ENCODE measurements around the gene PTPRC. TPM values are rescaled to one million over a fixed set of nuclear protein-coding genes. Genes with fewer than 3 reads are reported as not detected.

Gene PTPRC
- total and polyA plus RNA-seq, 2 experiments from 2014 or later: 0.66 to 0.86 TPM

DNA sequence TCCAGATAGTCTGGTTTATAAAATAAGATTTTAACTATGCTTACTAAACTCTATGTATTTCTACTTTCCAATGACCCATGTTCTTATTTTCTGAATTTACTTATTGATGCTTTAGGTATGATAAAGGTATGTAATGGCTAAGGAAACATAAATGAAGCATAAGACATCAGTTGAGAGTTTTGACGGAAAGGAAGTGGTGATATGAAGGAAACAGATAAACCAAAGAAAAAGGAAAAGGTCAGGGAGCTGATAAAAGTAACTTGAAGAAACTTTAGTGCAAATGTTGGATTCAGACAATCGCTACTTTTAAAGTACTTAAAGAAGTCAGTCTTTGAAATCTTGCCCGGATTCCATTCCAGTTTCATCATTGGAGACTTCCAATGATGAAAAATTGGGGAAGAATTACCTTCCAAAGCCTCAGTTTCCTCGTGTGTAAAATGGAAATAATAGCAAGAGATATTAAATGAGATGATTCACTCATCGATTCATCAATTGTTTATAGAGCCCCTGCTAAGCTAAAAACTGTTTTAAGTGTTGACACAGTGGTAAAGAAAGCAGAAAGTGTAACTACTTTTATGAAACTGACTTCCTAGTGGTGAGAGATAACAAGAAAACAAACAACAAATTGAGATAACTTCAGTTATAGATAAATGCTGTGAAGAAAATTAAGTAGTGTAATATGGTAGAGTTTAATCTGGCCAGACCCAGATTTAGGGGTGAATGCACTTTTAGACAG lies 10.6 kb downstream of the PTPRC start:
- no peaks in the 10 kb centered on the region for H4K20me1 ChIP-seq (ENCODE audit: insufficient read depth)
- no peak for TF ChIP-seq EZH2phosphoT487 (IDR thresholded peaks at IDR 0.05; ENCODE audit: insufficient read depth, low read depth)
- TF ChIP-seq EZH2 (IDR thresholded peaks at IDR 0.05; ENCODE audit: insufficient read depth, poor library complexity, severe bottlenecking): no peak
- 0 out of 2 replicates have a peak, but pooled peaks cover 5% of the 10 kb centered on the region for H3K36me3 ChIP-seq (ENCODE audit: low read depth)
- H3K9me3 ChIP-seq (ENCODE audit: low read depth): no peaks in the 10 kb centered on the region
- DNase-seq: no peak
- no peak overlapping the region for H2AFZ ChIP-seq
- no peak overlapping the region for H3K27ac ChIP-seq
- H3K79me2 ChIP-seq (ENCODE audit: insufficient read depth): no peaks in the 10 kb centered on the region
- no peaks in the 10 kb centered on the region for H3K27me3 ChIP-seq (replicated peaks; ENCODE audit: insufficient read depth)
- 80 to 82% methylated on average over 5 of the region's 5 CpGs for WGBS, 2 experiments (ENCODE audit: low coverage in 1 of 2, low lambda C conversion rate in 2 of 2, missing lambda C conversion rate in 2 of 2)
- in situ Hi-C loops (cut with MboI): no loop called here
- H3K4me3 ChIP-seq: no peak overlapping the region
- H3K4me1 ChIP-seq (ENCODE audit: insufficient read depth): peaks cover 3% of the 10 kb centered on the region; the same call in 1 of the 2 replicates
- no peak overlapping the region for H3K4me2 ChIP-seq (ENCODE audit: unreplicated experiment)
- H3K9me2 ChIP-seq (ENCODE audit: insufficient read depth): no peaks in the 10 kb centered on the region
- no peaks in the 10 kb centered on the region for H3F3A ChIP-seq (ENCODE audit: insufficient read depth)
- no peak overlapping the region for H3K9ac ChIP-seq

GRCh38 chr1:198649968-198650338 lies 11.1 kb downstream of the PTPRC start:
- Histone ChIP-seq H3K4me3 (no peak overlapping the region), H3K79me2 (ENCODE audit: insufficient read depth) (no peaks in the 10 kb centered on the region), H3K4me1 (ENCODE audit: insufficient read depth) (peaks cover 9% of the 10 kb centered on the region), H3K27ac (no peak overlapping the region), H3K9ac (no peak overlapping the region), H3K9me2 (ENCODE audit: insufficient read depth) (no peaks in the 10 kb centered on the region), H3F3A (ENCODE audit: insufficient read depth) (peaks cover 2% of the 10 kb centered on the region; the same call in 1 of the 2 replicates), H2AFZ (no peak overlapping the region), H3K27me3 (replicated peaks; ENCODE audit: insufficient read depth) (no peaks in the 10 kb centered on the region), H3K36me3 (ENCODE audit: low read depth) (0 out of 2 replicates have a peak, but pooled peaks cover 5% of the 10 kb centered on the region), H3K4me2 (ENCODE audit: unreplicated experiment) (no peak overlapping the region), H3K9me3 (ENCODE audit: low read depth) (no peaks in the 10 kb centered on the region), H4K20me1 (ENCODE audit: insufficient read depth) (no peaks in the 10 kb centered on the region)
- TF ChIP-seq EZH2phosphoT487 (IDR thresholded peaks at IDR 0.05; ENCODE audit: insufficient read depth, low read depth): no peak
- in situ Hi-C loops (cut with MboI): no loop called here
- no peak for DNase-seq
- WGBS, 2 experiments (ENCODE audit: low coverage in 1 of 2, low lambda C conversion rate in 2 of 2, missing lambda C conversion rate in 2 of 2): 87% methylated on average over 2 of the region's 2 CpGs

DNA sequence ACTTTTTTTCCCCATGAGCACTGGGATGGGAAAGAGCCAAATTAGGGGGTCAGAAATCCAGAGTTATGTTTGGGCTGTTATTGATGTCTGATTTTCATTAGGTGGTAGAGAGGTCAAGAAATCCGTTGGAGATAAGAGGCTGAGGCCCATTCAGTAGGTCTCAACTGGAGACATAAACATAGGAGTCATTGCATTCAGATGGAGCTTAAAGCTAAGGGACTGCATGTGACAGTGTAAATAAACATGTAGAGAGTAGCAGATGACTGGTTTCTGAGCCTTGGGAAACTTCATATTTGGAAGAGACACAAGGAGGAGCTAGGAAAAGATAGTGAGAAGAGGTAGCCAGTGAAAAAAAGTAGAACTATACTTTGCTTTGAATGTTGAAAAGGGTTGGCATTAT lies 11.7 kb downstream of the PTPRC start:
- H3K36me3 ChIP-seq (ENCODE audit: low read depth): 0 out of 2 replicates have a peak, but pooled peaks cover 5% of the 10 kb centered on the region
- no peak overlapping the region for H3K4me2 ChIP-seq (ENCODE audit: unreplicated experiment)
- H3K9me3 ChIP-seq (ENCODE audit: low read depth): no peaks in the 10 kb centered on the region
- H3K9me2 ChIP-seq (ENCODE audit: insufficient read depth): no peaks in the 10 kb centered on the region
- no peak overlapping the region for H3K4me3 ChIP-seq
- WGBS, 2 experiments (ENCODE audit: low coverage in 1 of 2, low lambda C conversion rate in 2 of 2, missing lambda C conversion rate in 2 of 2): 35 to 58% methylated on average over 1 of the region's 1 CpG
- H3K27me3 ChIP-seq (replicated peaks; ENCODE audit: insufficient read depth): no peaks in the 10 kb centered on the region
- H2AFZ ChIP-seq: no peak overlapping the region
- H3K9ac ChIP-seq: no peak overlapping the region
- in situ Hi-C loops (cut with MboI): no loop called here
- no peaks in the 10 kb centered on the region for H3K79me2 ChIP-seq (ENCODE audit: insufficient read depth)
- H3F3A ChIP-seq (ENCODE audit: insufficient read depth): peaks cover 8% of the 10 kb centered on the region
- H3K4me1 ChIP-seq (ENCODE audit: insufficient read depth): peaks cover 14% of the 10 kb centered on the region
- H3K27ac ChIP-seq: no peak overlapping the region
- no peak for TF ChIP-seq EZH2 (IDR thresholded peaks at IDR 0.05; ENCODE audit: insufficient read depth, poor library complexity, severe bottlenecking)
- TF ChIP-seq EZH2phosphoT487 (IDR thresholded peaks at IDR 0.05; ENCODE audit: insufficient read depth, low read depth): no peak
- DNase-seq: no peak
- H4K20me1 ChIP-seq (ENCODE audit: insufficient read depth): no peaks in the 10 kb centered on the region

GRCh38 chr1:198651650-198652400 lies 13.0 kb downstream of the PTPRC start:
- Histone ChIP-seq H3K9me3 (ENCODE audit: low read depth) (no peaks in the 10 kb centered on the region), H3K4me2 (ENCODE audit: unreplicated experiment) (no peak overlapping the region), H3K27me3 (replicated peaks; ENCODE audit: insufficient read depth) (no peaks in the 10 kb centered on the region), H3K36me3 (ENCODE audit: low read depth) (0 out of 2 replicates have a peak, but pooled peaks cover 5% of the 10 kb centered on the region), H3F3A (ENCODE audit: insufficient read depth) (peaks cover 20% of the 10 kb centered on the region), H3K9ac (no peak overlapping the region), H4K20me1 (ENCODE audit: insufficient read depth) (no peaks in the 10 kb centered on the region), H3K79me2 (ENCODE audit: insufficient read depth) (no peaks in the 10 kb centered on the region), H3K27ac (no peak overlapping the region), H3K4me3 (no peak overlapping the region), H3K4me1 (ENCODE audit: insufficient read depth) (peaks cover 27% of the 10 kb centered on the region), H3K9me2 (ENCODE audit: insufficient read depth) (no peaks in the 10 kb centered on the region), H2AFZ (0 out of 2 replicates have a peak overlapping the region, but pooled peaks have one; percentile 2)
- in situ Hi-C loops (cut with MboI): no loop called here
- no peak for DNase-seq
- 87% methylated on average over 7 of the region's 7 CpGs for WGBS, 2 experiments (ENCODE audit: low coverage in 1 of 2, low lambda C conversion rate in 2 of 2, missing lambda C conversion rate in 2 of 2)
- TF ChIP-seq EZH2phosphoT487 (IDR thresholded peaks at IDR 0.05; ENCODE audit: insufficient read depth, low read depth) (no peak), EZH2 (IDR thresholded peaks at IDR 0.05; ENCODE audit: insufficient read depth, poor library complexity, severe bottlenecking) (no peak)

Data from GM23248 (cell line).